Measurements from ENCODE around the gene YIF1A. TPM values are rescaled to one million over a fixed set of nuclear protein-coding genes. Genes with fewer than 3 reads are reported as not detected.

The YIF1A gene
- total RNA-seq, 1 experiment from 2014 or later, result 64.3 TPM

GRCh38 chr11:66238786-66239413 is 50.0 kb downstream of the YIF1A start:
- no peak overlapping the region for H2BK15ac ChIP-seq (ENCODE audit: low read depth, low read length)
- no peak overlapping the region for H3K9ac ChIP-seq (ENCODE audit: extremely low read depth, insufficient read length, low read length)
- no peak for TF ChIP-seq CTCF (conservative IDR thresholded peaks at IDR 0.05)
- H2BK5ac ChIP-seq (ENCODE audit: insufficient read length, low read length), result no peak overlapping the region
- no peaks in the 10 kb centered on the region for H3K79me2 ChIP-seq (ENCODE audit: insufficient read depth, low read length)
- H3K23me2 ChIP-seq (ENCODE audit: insufficient read length, low read depth, low read length, poor library complexity, severe bottlenecking), result no peaks in the 10 kb centered on the region
- H3K23ac ChIP-seq (ENCODE audit: insufficient read length, low read depth, low read length), result no peak overlapping the region
- H4K5ac ChIP-seq (ENCODE audit: insufficient read length, low read depth, low read length), result no peak overlapping the region
- no peaks in the 10 kb centered on the region for H3K27me3 ChIP-seq (ENCODE audit: insufficient read depth, low read length)
- no peak overlapping the region for H2BK12ac ChIP-seq (ENCODE audit: insufficient read length, low read depth, low read length)
- H3K18ac ChIP-seq (ENCODE audit: insufficient read length, low read depth, low read length), result no peak overlapping the region
- H3K14ac ChIP-seq (ENCODE audit: insufficient read depth, low read length), result no peak overlapping the region
- no peak overlapping the region for H3K4me2 ChIP-seq (ENCODE audit: insufficient read depth, insufficient read length, low read length)
- Mint-ChIP-seq H3K4me1 (peaks cover 5% of the 10 kb centered on the region in 2 experiments; a peak in 3 of 4 replicates), H3K27me3 (ENCODE audit: low read depth) (no peaks in the 10 kb centered on the region), H3K9me3 (no peaks in the 10 kb centered on the region), H3K27ac (no peak overlapping the region), H3K36me3 (ENCODE audit: insufficient read depth in 1 of 3, low read depth in 3 of 3) (peaks cover 2 to 20% (median 11%) of the 10 kb centered on the region in 3 experiments; a peak in 6 of 7 replicates), H3K4me3 (no peak overlapping the region)
- no CpG with 5 or more reads among the region's 17 CpGs for WGBS (ENCODE audit: extremely low coverage, insufficient read length, low lambda C conversion rate)
- H4K91ac ChIP-seq (ENCODE audit: insufficient read length, low read depth, low read length), result no peak overlapping the region
- no peak overlapping the region for H2BK20ac ChIP-seq (ENCODE audit: low read depth, low read length, poor library complexity, severe bottlenecking)
- H3K4ac ChIP-seq (ENCODE audit: low read depth, low read length), result no peak overlapping the region
- no peak overlapping the region for H4K8ac ChIP-seq (replicated peaks; ENCODE audit: insufficient read length, low read depth, low read length)
- H2AK5ac ChIP-seq (ENCODE audit: insufficient read length, low read length), result no peak overlapping the region
- no peaks in the 10 kb centered on the region for H4K20me1 ChIP-seq (ENCODE audit: control insufficient read depth, insufficient read depth, insufficient read length)
- no peaks in the 10 kb centered on the region for H3K4me1 ChIP-seq (ENCODE audit: insufficient read depth, low read length)
- H2AFZ ChIP-seq (ENCODE audit: low read length), result no peak overlapping the region
- no peak for DNase-seq
- H3K9me3 ChIP-seq (ENCODE audit: control insufficient read depth, low read depth, low read length), result no peaks in the 10 kb centered on the region
- no peak overlapping the region for H3T11ph ChIP-seq (ENCODE audit: low read length)
- no peak overlapping the region for H3K56ac ChIP-seq (ENCODE audit: insufficient read length, low read depth, low read length)
- H3K27ac ChIP-seq (ENCODE audit: insufficient read length, low read depth, low read length), result no peak overlapping the region
- H3K79me1 ChIP-seq (ENCODE audit: insufficient read depth, low read depth, low read length, poor library complexity, severe bottlenecking), result no peaks in the 10 kb centered on the region
- H2BK120ac ChIP-seq (ENCODE audit: low read depth, low read length, poor library complexity, severe bottlenecking), result no peak overlapping the region

Measured in H9 (cell line).